NCI-H1092 treated with DMSO at 0.1 percent for 48 hours (cell line): ENCODE results near the gene PPP2R5D.
A peak's percentile ranks its signal among the peaks of the same experiment; 100 is the strongest.
"Not testable (repeated sequence)": the region's sequence is repeated elsewhere in the genome, so short reads cannot be mapped to it uniquely, and the experiment has no call there.

Experiments used
- DNase-seq: peaks from one replicate; lab custom pipeline; 2025; lab: John Stamatoyannopoulos, UW

Gene PPP2R5D

DNA sequence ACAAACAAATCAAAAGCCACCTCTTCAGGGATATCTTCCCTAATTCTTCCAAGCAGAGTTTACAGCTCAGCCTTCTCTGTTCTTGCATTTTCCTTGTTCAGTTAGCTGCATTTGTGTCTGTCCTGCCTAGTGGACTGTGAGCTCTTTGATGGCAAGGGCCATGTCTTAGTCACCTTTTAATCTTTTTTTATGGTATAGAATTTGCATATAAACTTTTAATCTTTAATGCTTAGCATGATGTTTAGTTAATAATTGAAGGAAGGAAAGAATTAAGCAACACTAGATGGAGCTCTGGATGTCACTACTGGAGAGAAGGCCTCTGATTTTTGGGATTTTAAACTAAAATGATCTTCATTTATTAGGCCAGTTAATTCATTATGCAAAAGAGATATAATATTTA, 12.1 kb downstream of the PPP2R5D start:
- DNase-seq, result no peak

GRCh38 chr6:42998205-42998604, 13.8 kb downstream of the PPP2R5D start:
- not testable (repeated sequence) for DNase-seq

DNA sequence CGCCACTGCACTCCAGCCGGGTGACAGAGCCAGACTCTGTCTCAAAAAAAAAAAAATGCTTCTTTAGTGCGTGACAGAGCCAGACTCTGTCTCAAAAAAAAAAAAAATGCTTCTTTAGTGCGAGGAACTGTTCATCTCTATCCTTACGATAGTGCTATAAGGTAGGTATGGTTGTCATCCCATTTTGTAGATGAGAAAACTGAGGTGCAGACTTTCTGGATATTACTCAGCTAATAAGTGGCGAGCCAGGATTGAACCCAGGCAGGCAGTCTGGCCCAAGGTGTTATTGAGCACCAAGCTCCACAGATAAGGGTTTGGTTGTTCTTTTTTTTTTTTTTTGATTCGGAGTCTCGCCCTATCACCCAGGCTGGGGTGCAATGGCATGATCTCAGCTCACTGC, 17.5 kb downstream of the PPP2R5D start:
- DNase-seq, result no peak

DNA sequence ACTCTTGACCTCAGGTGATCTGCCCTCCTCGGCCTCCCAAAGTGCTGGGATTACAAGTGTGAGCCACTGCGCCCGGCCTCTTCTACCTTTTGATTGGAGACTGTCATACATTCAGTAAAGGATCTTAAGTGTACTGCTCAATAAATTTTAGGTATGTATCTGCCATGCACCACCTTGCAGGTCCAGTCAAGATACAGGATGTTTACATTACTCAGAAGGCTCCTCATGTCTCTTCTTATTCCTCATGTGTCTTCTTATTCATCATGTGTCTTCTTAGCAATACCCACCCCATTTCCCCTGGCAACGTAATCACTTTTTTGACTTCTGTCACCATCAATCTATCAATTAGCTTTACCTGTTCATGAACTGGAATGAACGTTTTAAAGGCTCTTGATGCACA, 21.5 kb downstream of the PPP2R5D start:
- no peak for DNase-seq

- DNase-seq, result no peak
Observed at GRCh38 chr6:43006251-43006650, 21.9 kb downstream of the PPP2R5D start.

DNA sequence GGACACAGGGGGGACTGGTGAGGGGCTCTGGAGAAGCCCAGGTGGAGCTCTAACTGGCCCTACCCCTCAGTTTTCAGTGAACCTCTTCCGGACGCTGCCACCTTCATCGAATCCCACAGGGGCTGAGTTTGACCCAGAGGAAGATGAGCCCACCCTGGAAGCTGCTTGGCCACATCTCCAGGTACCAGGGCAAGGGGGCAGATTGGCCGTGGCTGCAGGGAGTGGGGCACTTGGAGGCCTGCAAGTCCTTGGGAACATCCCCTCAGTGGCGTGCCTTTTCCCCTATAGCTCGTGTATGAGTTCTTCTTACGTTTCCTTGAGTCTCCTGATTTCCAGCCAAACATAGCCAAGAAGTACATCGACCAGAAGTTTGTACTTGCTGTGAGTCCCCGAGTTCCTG, 22.8 kb downstream of the PPP2R5D start:
- DNase-seq, result no peak

GRCh38 chr6:43009124-43009523, 24.8 kb downstream of the PPP2R5D start:
- DNase-seq, result peak; percentile 5

DNA sequence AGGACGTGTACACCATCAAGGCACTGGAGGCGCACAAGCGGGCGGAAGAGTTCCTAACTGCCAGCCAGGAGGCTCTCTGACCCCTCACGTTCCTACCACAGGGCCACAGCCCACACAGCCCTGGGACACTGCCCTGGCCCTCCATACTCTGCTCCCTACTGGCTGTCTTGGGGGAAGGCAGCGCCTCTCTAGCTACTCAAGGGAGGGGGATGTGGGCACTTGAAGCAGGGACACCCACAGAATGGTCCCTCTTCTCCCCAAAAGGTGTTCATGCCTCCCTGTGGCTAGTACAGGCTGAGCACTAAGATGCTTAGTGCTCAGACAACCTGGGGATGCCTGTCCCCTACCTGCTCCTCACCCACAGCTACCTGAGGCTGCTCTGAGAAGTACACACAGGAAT, 26.8 kb downstream of the PPP2R5D start:
- no peak for DNase-seq

- DNase-seq, result no peak
Observed at GRCh38 chr6:43012364-43012763, 28.0 kb downstream of the PPP2R5D start.

DNA sequence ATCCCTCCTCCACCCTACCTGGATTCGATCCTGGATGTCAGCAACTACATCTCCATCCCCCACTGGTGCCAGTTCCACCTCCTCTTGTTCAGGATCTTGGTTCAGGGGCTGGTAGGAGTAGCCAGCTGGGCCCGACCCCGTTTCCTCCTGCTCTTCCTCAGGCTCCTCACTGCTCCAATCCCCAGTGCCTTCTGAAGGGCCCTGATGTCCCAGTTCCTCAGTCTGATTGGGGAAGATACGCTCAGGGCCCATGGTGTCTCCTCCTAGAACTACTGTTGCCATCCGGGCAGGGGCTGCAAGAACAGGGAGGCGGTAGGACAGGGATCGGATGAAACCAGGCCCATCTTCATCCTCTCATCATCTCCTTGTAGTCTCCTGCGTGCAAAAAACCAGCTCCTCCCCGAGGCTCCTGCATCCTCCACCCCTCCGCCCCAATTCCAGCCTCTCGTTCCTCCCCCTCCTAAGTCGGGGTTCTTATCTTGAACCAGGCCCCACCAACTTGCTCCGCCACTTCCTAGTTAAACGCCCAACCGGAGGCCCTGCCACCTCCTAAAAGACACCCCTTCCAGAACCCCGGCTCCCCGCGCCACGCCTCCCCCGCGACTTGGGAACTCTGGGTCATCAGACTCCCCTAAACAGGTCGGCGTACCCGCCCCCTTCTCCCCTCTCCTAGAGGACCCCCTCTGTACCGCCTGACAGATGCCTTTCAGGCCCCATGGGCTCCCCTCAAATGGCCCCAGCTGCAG, 28.9 kb downstream of the PPP2R5D start:
- DNase-seq, result peak; percentile 72

GRCh38 chr6:43013843-43014433, 29.6 kb downstream of the PPP2R5D start, which contains the start of the genes KLHDC3 and MEA1:
KLHDC3 (plus strand) TSS chr6:43014249; CDS start chr6:43017193, 2,944 bp downstream.
MEA1 (minus strand) TSS chr6:43013946; CDS start chr6:43013813, 133 bp downstream.
- DNase-seq, result peak; percentile 100

GRCh38 chr6:43014434-43014909, 30.1 kb downstream of the PPP2R5D start:
- no peak for DNase-seq

- no peak for DNase-seq
Observed at GRCh38 chr6:43016176-43016942, 32.0 kb downstream of the PPP2R5D start.

DNA sequence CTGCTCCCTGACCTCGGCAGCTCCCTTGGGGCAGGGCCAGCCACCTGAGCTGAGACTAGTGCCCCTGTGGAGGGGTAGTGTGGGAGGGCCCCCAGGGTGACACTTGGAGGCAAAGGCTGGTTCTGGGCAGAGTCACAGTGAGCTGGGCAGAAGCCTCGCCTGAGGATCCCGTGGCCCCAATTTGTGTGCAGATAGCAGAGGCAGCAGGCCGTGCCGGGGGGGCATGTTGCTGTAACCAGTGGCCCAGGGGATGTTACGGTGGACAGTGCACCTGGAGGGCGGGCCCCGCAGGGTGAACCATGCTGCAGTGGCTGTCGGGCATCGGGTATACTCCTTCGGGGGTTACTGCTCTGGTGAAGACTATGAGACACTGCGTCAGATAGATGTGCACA, 32.6 kb downstream of the PPP2R5D start:
- no peak for DNase-seq

- DNase-seq, result no peak
Observed at GRCh38 chr6:43019152-43019551, 34.8 kb downstream of the PPP2R5D start.

GRCh38 chr6:43020052-43020705, 35.8 kb downstream of the PPP2R5D start:
- DNase-seq, result no peak

DNA sequence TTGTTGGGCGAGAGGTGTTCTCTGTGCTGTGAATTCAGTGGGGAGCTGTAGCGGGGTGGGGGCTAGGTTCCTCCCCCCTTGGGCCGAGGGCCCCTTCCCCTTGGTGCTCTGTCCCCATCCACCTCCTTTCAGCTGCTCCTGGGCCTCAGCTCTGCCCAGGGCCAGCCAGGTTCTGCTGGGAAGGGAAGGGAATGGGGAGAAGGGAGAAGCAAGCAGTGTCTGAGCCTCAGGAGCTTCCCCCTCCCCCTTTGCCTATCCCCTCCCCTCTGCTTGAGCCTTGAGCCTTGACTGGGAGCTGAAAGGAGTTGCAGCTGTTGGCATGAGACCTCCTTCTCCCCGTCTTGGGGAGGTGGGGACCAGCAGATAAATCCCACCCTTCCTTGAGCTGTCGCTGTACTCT, 36.5 kb downstream of the PPP2R5D start:
- no peak for DNase-seq

GRCh38 chr6:43021270-43022047, 37.1 kb downstream of the PPP2R5D start, which contains the start of gene RRP36:
RRP36 (plus strand) TSS chr6:43021623; CDS start chr6:43021655, 32 bp downstream.
- DNase-seq, result peak; percentile 67

GRCh38 chr6:43024436-43024835, 40.1 kb downstream of the PPP2R5D start:
- DNase-seq, result no peak

- DNase-seq, result no peak
Observed at GRCh38 chr6:43026365-43026764, 42.0 kb downstream of the PPP2R5D start.

DNA sequence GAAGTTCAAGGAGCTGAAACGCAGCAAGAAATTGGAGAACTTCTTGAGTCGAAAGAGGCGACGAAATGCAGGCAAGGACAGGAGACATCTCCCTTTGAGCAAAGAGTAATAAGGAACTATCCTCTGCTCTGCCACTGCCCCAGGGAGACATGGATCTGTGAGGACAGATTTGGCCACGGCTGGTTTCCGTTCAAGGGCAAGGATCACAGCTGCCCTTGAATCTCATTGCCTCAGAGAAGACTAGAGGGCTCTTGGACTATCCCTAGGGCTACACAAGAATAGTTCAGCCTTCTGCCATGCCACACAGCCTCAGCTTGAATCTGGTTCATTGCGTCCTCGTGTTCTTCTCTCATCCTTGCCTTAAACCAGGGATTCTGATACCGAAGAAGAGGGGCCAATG, 44.8 kb downstream of the PPP2R5D start:
- no peak for DNase-seq
